GM18867 (cell line): ENCODE measurements around the gene RNF220.

Experiments used
- ATAC-seq: cut with Tn5 transposase; IDR thresholded peaks from one replicate; pipeline ENCODE4 v1.9.1; 2021; ENCODE audit warnings: mild to moderate bottlenecking, moderate library complexity; ENCODE audit not compliant: unreplicated experiment

Gene RNF220

DNA sequence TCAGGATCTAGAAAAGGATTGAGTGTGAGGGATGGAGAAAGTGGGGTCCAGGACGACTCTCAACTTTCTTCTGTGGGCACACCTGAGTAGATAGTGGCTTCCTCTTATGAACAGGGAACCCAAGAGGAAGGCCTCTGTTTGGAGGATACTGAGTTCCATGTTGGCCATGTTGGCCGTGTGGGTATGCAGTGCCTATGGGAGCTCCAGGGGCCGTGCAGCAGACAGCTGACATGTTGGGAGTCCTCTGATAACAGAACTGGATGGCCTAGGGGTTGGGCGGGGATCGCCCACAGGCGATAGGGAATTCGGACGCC is 226.2 kb downstream of the RNF220 start:
- no peak for ATAC-seq

DNA sequence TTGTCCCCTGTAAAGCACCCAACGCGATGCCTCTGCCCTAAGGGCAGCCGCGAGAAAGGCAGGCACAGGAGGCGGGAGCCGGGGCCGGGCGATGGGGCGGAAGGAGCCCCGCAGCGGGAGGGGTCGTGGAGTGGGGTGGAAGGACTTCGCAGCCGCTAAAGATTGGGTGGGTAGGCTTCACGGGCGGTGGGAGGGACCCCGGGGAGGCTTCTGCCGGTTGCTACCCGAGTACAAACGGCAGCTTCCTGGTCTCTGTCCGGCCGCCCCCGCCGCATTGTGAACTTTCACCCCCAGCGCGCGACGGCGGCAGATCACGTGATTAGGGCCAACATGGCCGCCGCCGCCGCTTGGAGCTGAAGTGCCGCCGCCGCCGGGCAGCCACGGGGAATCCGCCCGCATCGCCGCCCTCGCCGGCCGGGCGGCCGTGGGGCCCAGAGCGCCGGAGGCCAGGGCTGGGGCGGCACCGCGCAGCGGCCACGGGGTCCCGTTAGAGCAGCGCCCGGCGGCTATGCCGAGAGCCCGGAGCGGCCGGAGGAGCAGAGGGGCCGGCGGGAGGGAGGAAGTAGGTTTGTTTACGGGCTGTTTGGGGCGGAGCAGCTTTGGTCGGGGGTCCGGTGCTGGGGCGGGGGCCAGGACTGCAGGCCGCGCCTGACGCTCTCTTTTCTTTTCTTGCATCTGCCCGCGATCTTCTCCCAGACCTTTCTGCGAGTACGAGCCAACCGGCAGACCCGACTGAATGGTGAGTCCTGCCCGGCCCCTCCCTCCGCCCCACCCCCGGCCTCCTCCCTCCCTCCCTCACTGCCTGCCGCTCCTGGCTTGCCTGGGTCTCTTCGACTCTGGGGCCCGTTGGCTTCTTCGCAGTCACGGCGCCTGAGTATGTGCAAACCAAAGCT is 226.8 kb downstream of the RNF220 start:
- peak; percentile 68 for ATAC-seq

DNA sequence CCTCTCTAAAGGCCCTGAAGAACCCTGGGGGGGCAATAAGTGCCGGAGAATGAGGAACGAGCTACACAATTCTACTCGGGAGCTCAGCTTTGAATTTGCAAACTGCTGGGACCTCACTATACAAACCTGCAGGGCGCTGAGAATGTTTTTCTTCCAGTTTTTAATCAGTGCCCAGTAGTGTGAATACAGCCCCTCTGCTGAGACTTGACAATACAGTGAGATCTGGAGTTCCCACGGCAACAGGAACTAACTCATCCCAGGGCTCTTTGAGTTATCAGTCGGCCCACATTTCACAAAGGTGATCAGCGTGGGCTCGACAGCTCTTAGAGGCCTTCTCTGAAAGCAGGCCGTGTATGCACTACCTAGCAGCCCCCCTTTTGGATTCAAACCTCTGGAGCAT is 227.5 kb downstream of the RNF220 start:
- ATAC-seq = no peak

DNA sequence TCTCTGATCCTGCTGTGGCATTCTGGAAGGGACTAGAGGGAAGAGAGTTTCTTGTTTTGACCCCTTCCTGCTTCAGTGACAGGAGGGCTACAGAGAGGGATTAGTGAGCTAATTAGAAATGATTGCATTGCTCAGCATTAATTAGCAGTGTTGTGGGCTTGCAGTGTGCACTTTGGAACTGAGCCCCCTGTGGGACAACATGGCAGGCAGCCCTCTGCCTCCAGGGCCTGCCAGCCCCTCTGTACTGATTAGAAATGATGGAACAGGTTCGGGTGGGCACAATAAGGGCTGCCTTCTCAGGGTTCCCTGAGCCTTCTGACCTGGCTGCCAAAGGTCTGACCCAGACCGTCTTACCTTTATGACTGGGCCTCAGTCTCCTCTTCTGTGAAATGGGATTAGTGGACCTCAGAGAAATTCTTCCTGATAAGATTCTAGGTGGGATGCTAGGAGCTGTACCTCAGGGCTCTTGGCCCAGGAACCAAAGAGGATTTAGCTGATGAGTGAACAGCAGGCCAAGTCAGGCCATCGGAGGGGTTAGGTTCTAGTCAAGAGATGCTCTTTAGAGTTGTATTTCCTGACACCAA is 229.6 kb downstream of the RNF220 start:
- ATAC-seq = no peak

DNA sequence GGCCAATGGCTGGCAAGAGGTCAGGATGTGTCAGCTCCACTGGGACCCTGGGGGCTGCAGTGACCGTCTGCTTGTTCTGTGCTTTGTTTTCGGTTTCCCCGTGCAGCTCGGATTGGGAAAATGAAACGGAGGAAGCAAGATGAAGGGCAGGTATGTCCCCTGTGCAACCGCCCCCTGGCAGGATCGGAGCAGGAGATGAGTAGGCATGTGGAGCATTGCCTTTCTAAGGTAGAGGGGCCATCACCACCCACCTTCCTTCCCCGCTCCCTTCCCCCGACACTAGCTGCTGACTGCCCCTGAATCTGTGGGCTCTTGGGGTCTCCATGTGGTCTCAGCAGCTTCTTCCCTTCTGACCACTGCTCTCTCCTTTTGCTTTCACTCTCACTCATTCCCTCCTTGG is 230.4 kb downstream of the RNF220 start:
- ATAC-seq = no peak

DNA sequence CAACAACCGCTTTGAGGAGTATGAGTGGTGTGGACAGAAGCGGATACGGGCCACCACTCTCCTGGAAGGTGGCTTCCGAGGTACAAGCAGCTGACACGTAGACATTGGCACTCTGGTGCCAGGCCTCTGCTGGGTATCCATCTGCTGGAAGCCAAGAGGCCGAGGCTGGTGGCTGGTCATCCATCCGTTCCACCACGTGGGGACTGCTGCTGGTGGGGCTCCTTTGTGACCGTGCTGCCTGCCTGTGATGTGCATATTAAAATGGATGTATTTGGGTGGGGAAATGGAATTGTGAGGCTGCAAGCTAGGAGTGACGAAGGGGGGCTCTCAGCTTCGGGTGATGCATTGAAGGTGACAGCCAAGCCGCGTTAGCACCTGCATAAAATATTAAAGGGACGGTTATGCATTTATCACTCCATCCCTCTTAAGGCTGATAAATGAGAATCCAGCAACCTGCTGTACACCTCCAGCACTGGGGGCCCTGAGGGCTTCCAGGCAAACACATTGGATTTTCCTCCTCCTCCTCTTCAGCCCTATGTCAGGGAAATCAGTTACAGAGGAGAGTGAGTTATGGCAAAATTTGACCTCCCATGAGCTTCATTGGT is 231.1 kb downstream of the RNF220 start:
- ATAC-seq = no peak

DNA sequence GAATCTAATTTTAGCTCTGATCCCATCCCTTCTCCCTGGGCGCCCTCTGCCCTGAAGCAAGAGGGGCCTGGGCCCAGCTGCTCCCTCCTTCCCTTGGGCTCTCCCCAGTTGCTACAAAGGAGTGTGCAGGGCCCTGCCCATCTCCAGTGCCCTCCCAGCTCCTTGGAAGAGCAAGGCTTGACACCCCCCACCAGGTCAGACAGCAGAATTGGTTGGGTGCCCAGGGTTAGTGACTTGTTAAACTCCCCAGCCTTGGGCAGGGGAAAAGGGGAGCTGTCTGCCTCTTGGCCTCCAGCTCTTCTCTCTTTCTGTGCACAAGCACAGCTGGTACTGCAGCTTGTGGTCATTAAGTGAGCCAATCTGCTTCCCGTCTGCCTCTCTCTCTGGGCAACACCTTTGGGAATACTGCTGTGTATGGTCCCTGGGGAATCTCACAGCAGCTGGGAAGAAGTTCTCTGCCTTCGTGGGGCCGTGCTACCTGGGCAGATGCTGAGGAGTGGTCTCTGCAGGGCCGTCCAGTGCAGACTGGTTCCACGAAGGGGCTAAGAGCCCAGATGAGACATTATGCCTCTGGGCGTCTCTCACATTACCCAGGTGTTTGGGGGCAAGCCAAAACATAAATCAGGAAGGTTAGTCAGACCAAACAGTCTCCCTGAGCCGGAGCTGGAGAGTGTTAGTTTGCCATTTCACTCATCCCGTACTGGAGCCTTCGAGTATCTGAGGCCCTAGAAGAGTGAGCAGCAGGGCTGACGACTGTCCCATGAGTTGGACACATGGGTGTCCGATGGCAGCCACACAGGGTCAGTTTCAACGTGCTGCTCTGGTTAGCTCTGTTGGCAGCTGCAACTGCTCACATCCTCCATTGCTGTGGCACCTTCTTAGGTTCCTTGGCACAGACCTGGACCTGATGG is 231.9 kb downstream of the RNF220 start:
- no peak for ATAC-seq

DNA sequence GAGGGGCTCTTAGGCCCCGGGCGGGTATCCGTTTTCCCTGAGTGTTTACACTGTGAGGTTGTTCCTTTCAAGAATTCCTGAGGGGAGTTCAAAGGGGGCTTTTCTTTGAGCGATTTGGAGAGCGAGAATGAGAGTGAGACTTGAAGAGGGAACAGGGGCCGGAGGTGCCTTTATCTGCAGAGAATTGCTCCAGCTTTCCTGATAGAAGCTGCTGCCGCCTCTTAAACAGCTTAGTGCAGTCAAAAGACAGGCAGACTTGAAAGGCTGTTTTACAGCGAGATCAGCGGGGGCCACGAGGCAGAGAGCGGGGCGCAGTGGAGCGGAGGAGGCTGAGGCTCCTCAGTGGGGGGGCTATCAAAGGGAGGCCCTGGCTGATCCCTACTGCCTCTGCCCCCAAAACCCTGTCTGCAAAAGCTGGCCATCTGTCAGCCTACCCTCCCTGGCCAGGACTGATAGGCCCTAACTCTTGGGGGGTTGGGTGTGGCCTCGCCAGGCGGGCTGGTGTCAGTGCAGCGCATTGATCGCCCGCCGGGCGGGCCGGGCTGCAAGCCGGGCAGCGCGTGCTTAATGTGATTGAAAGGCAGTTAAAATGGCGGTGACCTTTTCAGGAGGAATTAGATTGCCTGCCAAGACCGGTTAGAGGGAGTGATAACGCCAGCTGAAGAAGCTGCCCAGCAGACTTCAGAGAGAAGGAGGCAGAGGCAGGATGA is 232.8 kb downstream of the RNF220 start:
- ATAC-seq = no peak

DNA sequence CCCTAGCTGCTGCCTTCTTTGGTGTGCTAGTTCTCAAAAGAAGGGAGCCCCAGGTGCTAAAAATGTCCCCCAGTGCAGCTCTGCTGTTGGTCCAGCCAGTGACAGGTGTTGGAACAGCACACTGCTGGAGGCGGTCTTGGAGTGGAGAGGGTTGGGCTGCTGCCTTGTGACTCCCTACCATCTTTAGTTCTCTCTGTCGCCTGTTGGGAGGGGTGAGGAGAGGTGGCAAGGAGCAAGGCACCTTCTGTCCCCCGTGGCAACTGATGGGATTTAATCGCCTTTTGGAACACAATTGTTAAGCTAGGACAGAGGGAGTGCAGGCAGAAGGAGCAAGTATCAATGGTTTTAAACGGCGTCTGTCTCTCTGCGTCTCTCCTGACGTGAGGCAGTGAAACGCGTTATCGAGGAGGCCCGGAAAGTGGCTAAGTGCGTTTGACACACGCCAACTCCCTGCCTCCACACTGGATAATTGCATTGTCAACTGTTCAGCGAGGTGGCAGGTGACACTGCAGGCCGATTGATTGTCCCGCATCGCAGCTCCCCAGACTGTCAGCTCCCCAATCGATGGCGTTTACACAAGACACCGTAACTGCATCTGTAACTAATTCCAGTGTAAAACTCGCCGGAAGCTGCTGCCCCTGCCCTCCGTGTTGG is 235.3 kb downstream of the RNF220 start:
- ATAC-seq = no peak

DNA sequence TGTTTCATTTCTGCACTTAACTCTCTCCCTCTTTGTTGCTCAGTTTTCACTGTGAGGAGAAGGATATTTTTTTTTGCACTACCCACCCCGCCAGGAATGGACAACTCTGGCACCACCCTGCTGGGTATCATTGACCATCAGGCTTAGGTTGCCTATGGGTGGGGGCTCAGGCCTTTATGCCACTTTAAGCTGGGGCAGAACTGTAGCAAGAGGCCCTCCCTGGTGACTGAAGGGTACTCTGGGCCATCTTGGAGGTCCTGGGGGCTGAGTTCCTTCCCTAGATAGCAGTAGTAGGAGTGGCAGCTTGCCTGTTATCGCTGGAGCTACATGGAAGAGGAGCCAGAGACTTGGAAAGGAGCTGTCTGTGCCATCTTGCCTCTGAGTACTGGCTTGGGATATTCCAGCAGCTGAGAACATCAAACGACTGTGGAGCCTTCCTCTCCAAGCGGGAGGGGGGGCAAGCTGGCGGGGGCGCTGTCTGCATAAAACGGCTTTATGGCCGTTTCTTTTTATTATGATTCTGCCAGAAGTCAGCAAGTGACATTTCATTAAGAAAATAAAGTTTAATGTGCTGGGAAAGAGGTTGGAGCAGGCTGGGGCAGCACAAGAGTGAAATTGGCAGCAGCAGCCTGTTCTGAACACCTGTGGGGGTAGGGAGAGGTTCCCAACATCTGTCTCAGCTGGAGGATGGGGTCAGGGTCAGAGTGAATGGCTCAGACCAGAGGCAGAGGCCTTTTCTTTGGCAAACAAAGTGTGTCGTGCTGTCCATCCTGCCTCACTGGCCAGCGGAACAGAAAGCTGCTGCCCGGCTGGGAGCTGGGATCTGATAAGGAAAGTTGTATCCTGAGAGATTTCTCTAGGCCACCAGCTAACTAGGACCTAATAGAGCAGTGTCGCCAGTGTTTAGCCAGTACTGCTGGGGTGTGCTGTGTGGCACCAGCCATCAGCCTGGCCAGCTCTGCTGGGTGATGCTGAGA is 236.4 kb downstream of the RNF220 start:
- no peak for ATAC-seq

DNA sequence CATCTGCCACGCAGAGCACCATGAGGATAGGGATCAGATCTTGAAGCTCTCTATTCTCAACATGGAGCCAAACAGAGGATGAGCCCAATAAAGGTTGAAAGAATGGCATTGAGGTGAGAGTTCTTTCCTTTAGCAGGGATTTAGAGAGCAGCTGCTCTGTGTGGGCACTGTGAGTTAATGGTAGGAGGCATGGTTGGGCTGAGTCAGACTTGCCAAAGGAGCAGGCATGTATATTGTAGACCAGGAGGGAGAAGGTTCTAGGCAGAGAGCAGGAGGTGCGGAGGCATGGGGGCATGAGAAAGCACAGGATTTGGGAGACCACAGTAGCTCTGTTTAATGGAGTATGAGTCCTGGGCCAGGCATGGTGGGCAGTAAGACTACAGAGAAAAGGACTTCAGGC is 237.2 kb downstream of the RNF220 start:
- no peak for ATAC-seq

DNA sequence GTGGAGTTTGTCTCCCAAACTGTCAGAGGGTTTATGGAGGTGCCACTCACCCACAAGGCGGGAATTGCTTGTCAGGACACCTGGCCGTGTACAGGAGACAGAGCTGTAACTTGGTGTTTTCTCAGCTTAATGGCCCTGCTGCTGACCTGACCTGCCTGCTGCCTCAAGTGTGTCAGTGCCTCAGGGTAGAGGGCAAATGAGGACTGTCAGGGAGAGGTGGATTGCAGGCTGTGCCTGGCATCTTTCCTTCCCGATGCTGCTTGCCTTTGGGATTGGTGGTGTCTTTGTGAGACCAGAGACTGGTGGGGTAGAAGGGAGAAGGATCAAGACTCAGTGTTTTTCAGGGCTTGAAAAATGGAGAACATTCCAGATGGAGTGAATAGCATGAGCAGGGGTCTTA is 237.9 kb downstream of the RNF220 start:
- no peak for ATAC-seq

DNA sequence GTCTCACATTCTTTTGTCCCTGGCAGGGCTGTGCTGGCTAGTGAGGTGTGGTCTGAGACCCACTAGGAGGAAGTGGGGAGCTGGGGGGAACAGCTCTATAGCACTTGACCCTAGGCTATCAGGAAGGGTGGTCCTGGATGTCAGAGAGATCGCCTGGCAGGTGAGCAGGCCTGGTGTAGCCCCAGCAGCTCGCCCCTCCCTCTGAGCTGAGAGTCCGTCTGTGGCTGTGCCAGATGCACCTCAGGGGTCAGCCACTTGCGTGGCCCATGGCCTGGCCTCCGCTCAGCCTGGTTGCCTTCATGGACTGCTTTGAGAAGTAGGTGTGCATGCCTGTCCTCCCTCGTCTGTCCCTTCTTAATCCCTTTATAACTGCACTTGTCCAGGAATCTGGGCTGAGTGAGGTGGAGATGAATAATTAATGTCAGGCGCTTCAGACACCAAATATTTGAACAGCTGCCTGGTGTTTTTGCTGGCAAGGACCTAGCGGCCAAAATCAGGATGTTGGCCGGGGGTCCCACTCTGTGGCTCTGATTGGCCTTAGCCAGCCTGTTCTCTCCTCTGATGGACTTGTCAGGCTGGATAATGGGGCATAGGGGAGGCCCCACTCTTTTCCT is 238.8 kb downstream of the RNF220 start:
- no peak for ATAC-seq

DNA sequence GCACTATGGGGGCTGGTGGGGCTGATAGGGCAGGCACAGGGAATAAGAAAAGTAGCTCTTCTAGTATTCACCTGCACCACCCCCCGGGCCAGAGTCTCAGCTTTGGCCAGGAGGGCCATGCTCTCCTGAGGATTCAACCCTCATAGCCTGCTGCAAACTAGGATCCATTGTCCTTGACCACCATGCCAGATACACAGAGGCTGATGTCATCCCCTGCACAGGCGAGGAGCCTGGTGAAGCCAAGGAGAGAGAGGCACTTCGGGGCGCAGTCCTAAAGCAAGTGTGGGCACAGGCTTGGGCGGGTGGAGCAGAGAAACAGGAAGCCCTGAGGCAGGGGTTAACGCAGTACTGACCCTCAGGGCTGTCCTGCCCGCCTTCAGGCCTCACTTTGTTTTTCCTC is 239.8 kb downstream of the RNF220 start:
- ATAC-seq = no peak

DNA sequence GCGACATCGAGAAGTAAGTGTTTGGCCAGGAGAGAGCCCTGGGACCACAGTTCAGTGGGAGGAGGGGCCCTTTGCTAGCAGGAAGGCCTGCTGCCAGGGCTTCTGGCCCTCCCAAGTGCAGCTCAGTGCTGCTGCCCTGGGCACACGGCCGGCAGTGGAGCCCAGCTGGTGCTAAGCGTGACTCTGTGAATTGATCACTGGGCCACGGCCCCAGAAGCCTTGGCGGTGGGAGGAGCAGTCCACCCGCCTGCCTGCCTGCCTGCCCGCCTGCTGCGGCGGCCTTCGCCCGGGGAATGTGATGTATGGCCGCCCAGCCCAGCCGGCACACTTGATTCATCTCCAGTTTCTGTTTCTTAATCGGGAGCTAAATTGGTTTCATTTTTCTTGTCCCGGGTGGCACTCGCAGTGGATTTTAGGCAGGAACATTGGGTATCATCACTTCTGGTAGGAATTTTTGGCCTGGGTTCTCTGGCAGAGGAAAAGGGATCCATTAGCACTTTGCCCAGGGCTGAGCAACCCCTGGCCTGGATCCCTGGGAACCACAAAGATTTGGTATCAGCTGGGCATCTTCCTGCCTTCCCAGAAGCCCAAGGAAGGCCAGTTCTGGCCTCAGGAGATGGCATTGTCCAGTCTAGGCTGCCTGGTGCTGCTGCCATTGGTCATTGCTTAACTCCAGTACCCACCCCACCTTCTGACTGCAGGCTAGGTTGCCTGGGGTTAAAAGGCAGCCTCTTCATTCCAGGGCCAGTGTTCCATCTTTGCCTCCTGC is 240.6 kb downstream of the RNF220 start:
- ATAC-seq = no peak

DNA sequence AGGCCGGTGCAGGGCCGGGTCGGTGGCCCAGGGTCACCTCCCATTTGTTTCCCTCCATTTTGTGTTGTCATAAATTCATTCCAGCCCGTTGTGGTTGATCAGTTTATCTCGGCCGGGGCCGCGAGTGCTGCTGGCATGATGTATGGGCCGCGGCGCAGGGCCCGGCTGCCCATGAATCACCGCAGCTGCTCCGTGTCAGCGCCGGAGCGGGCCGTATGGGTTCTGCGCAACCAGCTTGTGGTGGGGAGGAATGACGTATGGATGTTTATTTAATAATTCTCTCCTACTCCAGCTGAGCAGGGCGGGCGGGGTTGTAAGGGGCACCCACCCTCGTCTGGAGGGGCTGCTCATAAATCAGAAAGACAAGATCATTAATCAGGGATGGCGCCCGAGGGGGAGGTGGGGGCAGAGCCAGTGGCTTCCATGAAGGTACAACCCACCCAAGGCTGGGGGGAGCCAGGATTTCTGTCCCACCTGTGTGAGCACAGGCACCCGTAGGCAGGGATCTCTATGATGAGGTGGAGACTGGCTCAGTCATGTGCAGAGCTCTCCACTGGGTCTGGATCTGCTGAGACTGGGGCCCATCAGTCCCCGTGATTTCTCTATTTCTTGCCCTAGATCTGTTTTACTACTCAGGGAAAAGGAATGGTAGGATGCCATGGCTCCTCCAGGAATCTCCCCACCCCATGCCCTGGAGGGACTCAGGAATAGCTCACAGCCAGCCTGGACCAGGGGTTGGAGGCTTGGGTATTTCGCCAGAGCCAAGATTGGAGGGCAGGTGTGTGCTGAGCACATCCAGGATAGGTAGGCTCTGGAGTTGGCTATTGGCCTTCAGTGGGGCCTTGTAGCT is 241.4 kb downstream of the RNF220 start:
- ATAC-seq = no peak

DNA sequence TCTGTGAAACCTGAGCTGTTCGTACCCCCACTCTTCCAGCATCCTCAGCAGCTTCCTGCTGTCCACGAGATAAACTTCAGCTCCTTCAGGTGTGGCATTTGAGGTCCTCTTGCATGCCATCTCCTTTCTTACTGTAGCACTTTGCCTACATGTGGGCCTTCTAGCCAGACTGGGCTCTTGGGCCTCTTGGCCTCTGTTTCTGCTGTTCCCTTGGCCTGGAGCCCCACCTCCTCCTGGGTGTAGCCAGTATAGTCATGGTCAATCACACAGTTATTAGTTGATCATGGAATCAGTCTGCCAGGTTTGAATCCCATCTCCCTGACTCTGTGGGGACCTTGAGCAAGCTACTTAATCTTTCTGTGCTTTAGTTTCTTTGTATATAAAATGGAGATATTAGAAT is 242.8 kb downstream of the RNF220 start:
- ATAC-seq = no peak
